ENCODE measurements around the gene FBXL4.
A peak's percentile ranks its signal among the peaks of the same experiment; 100 is the strongest.

FBXL4 gene

GRCh38 chr6:98841621-98842341 lies 106.0 kb downstream of the FBXL4 start:
- no peak for TF ChIP-seq CTCF (IDR thresholded peaks at IDR 0.05; ENCODE audit: low read length, missing control alignments)
- H3K4me3 ChIP-seq (replicated peaks; ENCODE audit: low read depth, low read length) = no peak overlapping the region
- no peak for DNase-seq (ENCODE audit: low read depth)

DNA sequence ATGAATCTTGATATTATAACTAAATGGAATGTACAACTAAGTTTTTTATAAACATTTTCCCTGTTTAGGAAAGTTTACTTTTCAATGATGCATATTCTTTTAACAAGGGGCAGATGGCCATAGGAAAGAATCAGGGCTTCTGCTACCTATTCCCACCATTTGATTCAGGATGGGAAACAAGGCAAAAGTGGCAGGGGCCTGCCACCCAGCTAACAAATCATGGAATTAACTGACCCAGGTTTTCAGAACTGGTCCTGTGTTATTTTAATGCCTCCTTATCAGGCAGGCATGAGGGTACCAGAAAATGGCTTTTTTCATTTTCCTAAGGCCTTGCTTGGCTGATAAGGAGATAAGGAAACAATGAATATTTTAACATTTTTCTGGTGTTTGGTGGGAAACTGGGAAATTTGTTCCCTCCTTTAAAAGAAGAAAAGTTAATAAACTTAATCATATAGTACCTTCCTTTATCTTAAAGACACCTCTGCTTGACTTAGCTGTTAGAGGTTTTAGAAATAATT lies 106.7 kb downstream of the FBXL4 start:
- DNase-seq (ENCODE audit: low read depth) = no peak
- H3K4me3 ChIP-seq (replicated peaks; ENCODE audit: low read depth, low read length) = no peak overlapping the region
- TF ChIP-seq CTCF (IDR thresholded peaks at IDR 0.05; ENCODE audit: low read length, missing control alignments) = no peak

- DNase-seq (ENCODE audit: low read depth) = no peak
- no peak overlapping the region for H3K4me3 ChIP-seq (replicated peaks; ENCODE audit: low read depth, low read length)
- TF ChIP-seq CTCF (IDR thresholded peaks at IDR 0.05; ENCODE audit: low read length, missing control alignments) = no peak
Measured at GRCh38 chr6:98840385-98840784, 107.4 kb downstream of the FBXL4 start.

DNA sequence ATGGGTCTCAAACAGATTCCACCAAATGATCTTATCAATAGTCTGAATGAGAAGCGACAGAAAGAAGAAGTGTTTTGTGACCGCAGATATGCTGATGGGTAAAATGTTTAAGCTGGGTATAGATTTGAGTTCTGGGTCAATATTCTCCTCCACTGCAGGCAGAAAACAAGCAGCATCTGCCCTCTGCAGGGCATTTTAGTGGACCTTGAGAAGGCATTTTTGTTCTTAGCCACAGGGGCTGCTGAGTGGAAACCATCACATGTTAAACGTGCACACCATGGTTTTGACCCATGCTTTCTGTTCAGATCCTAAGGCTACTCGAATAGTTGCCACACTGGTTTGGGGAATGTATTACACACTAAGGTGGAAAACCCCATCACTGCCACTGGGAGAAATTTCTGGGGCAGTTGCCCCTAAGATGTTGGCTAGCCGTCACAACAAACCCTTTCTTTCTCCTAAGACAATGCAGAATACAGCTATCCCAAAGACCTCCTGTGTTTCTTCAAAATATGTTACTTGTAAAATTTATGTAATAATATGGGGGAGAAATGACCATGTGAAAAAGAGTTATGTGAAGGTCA lies 107.9 kb downstream of the FBXL4 start:
- peak; percentile 41 for TF ChIP-seq CTCF (IDR thresholded peaks at IDR 0.05; ENCODE audit: low read length, missing control alignments)
- no peak overlapping the region for H3K4me3 ChIP-seq (replicated peaks; ENCODE audit: low read depth, low read length)
- DNase-seq (ENCODE audit: low read depth) = peak; percentile 33

GRCh38 chr6:98838975-98839374 lies 108.8 kb downstream of the FBXL4 start:
- no peak overlapping the region for H3K4me3 ChIP-seq (replicated peaks; ENCODE audit: low read depth, low read length)
- DNase-seq (ENCODE audit: low read depth) = no peak
- TF ChIP-seq CTCF (IDR thresholded peaks at IDR 0.05; ENCODE audit: low read length, missing control alignments) = no peak

DNA sequence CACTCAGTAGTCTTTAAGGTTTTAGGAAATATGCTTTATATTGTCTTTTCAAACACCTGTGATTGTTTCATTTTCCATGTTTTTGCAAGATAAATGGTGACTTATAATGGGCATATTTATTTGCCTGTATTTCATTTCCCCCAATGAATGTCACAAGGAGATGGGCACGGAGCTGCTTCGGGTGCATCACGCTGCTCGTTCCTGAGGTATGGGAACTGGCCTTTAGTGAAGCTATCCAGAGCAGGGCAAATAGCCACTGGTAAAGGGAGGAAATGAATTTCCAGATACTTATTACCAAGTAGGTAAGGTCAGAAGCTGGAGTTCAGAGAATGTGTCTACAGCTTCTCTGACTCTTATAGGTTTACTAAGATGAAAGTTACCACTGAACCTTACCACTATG lies 109.7 kb downstream of the FBXL4 start:
- no peak for DNase-seq (ENCODE audit: low read depth)
- no peak overlapping the region for H3K4me3 ChIP-seq (replicated peaks; ENCODE audit: low read depth, low read length)
- TF ChIP-seq CTCF (IDR thresholded peaks at IDR 0.05; ENCODE audit: low read length, missing control alignments) = no peak
